Activated CD4-positive, alpha-beta memory T cell treated with anti-CD3 and anti-CD28 coated beads, Interleukin-2, amount 10 ng/mL, durations not matched to agents 7 days and 5 days (primary cell): Measurements from ENCODE around the gene CFHR5. TPM values are rescaled to one million over a fixed set of nuclear protein-coding genes. Genes with fewer than 3 reads are reported as not detected.
"Not testable (repeated sequence)": the region's sequence is repeated elsewhere in the genome, so short reads cannot be mapped to it uniquely, and the experiment has no call there.

Source experiments
- CTCF ChIA-PET: fragments of 350-600 bp; sonication (Branson Sonifier 250); formaldehyde crosslinking; loops from one replicate; lab custom pipeline; 2021; ENCODE audit warnings: antibody characterized with exemption, inconsistent platforms; lab: Charles Lee
- POLR2A ChIA-PET: fragments of 350-600 bp; sonication (Branson Sonifier 250); formaldehyde crosslinking; loops from one replicate; lab custom pipeline; 2021; ENCODE audit warnings: antibody characterized with exemption; lab: Charles Lee
- DNase-seq: peaks from one replicate; pipeline ENCODE4 v3.0.0-alpha.2; 2020
- H3K27ac Mint-ChIP-seq: one replicate; pipeline ENCODE4 v1.8.0; 2021; ENCODE audit warnings: mild to moderate bottlenecking, mixed read lengths
- H3K27me3 Mint-ChIP-seq: one replicate; pipeline ENCODE4 v1.8.0; 2021; ENCODE audit warnings: mixed read lengths
- H3K36me3 Mint-ChIP-seq: one replicate; pipeline ENCODE4 v1.8.0; 2021; ENCODE audit warnings: low read depth, mixed read lengths
- H3K4me1 Mint-ChIP-seq: one replicate; pipeline ENCODE4 v1.8.0; 2021; ENCODE audit warnings: mixed read lengths
- H3K4me3 Mint-ChIP-seq: one replicate; pipeline ENCODE4 v1.8.0; 2021; ENCODE audit warnings: mild to moderate bottlenecking, mixed read lengths
- H3K9me3 Mint-ChIP-seq: one replicate; pipeline ENCODE4 v1.8.0; 2021; ENCODE audit warnings: mixed read lengths
- total RNA-seq, 2 experiments: library from RNA; stranded (reverse); gene quantifications; one replicate each; pipeline ENCODE4 v1.2.3, GENCODE V29; 2021

Gene CFHR5
- total RNA-seq, 2 experiments from 2014 or later = not detected

GRCh38 chr1:196991919-196992651 lies 14.7 kb downstream of the CFHR5 start:
- H3K9me3 Mint-ChIP-seq, H3K4me1 Mint-ChIP-seq, DNase-seq, H3K4me3 Mint-ChIP-seq, H3K36me3 Mint-ChIP-seq, H3K27me3 Mint-ChIP-seq, POLR2A ChIA-PET, H3K27ac Mint-ChIP-seq, CTCF ChIA-PET: not testable (repeated sequence)

DNA sequence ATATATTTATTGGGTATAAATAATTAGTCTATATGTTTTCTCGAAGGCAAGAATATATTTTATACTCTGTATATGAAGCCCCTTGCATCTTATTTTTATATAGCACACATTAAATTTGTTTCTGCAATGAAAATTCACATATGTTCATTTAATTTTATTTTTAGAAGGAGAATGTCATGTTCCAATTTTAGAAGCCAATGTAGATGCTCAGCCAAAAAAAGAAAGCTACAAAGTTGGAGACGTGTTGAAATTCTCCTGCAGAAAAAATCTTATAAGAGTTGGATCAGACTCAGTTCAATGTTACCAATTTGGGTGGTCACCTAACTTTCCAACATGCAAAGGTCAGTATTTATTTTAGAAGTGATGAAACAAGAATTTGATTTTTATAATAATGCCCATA lies 16.6 kb downstream of the CFHR5 start:
- Mint-ChIP-seq H3K27ac (no peak overlapping the region), H3K9me3 (no peaks in the 10 kb centered on the region), H3K27me3 (no peaks in the 10 kb centered on the region), H3K36me3 (no peaks in the 10 kb centered on the region), H3K4me3 (no peak overlapping the region), H3K4me1 (no peaks in the 10 kb centered on the region)
- CTCF ChIA-PET = no interaction called here
- POLR2A ChIA-PET = no interaction called here
- no peak for DNase-seq

DNA sequence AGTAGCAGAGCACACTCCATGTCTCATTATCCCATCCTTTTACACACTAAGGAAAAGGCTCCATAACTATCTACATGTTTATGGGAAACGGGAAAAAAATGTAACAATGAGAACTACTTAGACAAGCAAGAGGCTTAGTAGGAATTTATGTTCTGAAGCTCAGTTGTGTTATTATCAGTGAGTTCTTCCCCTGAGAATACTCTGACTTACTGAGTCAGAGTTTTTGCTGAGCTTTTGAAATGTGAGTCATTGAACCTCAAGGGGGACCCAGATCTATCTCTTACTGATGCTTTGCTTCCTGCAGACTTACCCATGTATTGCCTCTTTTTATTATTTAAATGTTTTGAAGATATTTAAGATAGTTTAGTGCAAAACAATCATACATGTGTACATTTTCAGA lies 20.1 kb downstream of the CFHR5 start:
- Mint-ChIP-seq H3K4me1 (no peaks in the 10 kb centered on the region), H3K36me3 (no peaks in the 10 kb centered on the region), H3K27ac (no peak overlapping the region), H3K4me3 (no peak overlapping the region), H3K27me3 (no peaks in the 10 kb centered on the region), H3K9me3 (no peaks in the 10 kb centered on the region)
- POLR2A ChIA-PET = no interaction called here
- DNase-seq = no peak
- CTCF ChIA-PET = no interaction called here

DNA sequence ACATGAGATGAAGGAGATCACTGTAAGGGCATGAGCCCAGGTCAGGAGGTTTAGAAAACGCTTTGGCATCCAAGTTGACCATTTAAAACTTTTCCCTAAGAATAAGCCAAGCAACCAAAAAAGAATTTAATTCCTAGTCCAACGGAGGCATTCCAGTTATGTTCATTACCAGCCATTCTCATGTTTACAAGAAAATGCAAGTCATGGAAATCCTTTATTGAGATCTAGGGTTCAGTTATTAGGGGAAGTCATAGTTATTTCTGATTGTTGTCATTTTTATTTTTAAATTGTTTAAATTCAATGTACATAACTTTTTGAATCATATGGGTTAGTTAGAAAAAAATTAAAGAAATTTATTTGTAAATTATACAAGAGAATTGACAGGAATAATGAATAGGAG lies 24.5 kb downstream of the CFHR5 start:
- Mint-ChIP-seq H3K9me3 (no peaks in the 10 kb centered on the region), H3K4me1 (no peaks in the 10 kb centered on the region), H3K27ac (no peak overlapping the region), H3K4me3 (no peak overlapping the region), H3K36me3 (no peaks in the 10 kb centered on the region), H3K27me3 (no peaks in the 10 kb centered on the region)
- no peak for DNase-seq
- POLR2A ChIA-PET = no interaction called here
- CTCF ChIA-PET = no interaction called here

DNA sequence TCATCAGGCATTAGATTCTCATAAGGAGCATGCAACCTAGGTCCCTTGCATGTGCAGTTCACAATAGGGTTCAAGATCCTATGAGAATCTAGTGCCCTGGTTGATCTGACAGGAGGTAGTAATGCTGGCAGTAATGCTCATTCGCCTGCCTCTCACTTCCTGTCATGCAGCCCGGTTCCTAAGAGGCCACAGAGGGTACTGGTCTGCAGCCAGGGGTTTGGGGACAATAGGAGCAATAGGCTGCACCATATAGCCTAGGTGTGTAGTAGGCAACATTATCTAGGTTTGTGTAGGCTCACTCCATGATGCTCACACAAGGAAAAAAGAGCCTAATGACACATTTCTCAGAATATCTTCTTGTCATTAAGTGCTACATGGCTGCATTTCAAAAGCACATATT lies 25.8 kb downstream of the CFHR5 start:
- Mint-ChIP-seq H3K36me3 (no peaks in the 10 kb centered on the region), H3K4me3 (no peak overlapping the region), H3K27me3 (no peaks in the 10 kb centered on the region), H3K9me3 (no peaks in the 10 kb centered on the region), H3K27ac (no peak overlapping the region), H3K4me1 (no peaks in the 10 kb centered on the region)
- DNase-seq = no peak
- CTCF ChIA-PET = no interaction called here
- POLR2A ChIA-PET = no interaction called here

DNA sequence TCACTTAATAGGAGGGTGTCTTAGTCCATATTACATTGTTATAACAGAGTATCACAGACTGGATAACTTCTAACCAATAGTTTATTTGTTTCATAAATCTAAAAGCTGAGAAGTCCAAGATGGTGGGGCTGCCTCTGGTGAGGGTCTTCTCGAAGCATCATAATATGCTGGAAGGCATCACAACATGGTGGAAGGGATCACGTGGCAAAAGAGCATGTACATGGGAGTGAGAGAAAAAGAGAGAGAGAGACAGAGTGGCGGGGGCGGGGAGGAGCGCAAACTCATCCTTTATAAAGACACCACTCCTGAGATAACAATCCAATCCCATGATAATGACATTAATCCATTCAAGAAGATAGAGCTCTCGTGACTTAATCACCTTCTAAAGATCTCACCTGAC lies 31.5 kb downstream of the CFHR5 start:
- no peak overlapping the region for H3K4me3 Mint-ChIP-seq
- POLR2A ChIA-PET = no interaction called here
- no peak overlapping the region for H3K27ac Mint-ChIP-seq

GRCh38 chr1:197011614-197012013 lies 34.3 kb downstream of the CFHR5 start:
- Mint-ChIP-seq H3K27me3 (no peaks in the 10 kb centered on the region), H3K4me3 (no peak overlapping the region), H3K36me3 (no peaks in the 10 kb centered on the region), H3K4me1 (no peaks in the 10 kb centered on the region), H3K27ac (no peak overlapping the region), H3K9me3 (peaks cover 3% of the 10 kb centered on the region)
- ChIA-PET POLR2A (no interaction called here), CTCF (no interaction called here)
- DNase-seq = no peak

More for the DNA sequence above, 31.5 kb downstream of the CFHR5 start:
- no peaks in the 10 kb centered on the region for H3K27me3 Mint-ChIP-seq
- CTCF ChIA-PET = no interaction called here
- peaks cover 3% of the 10 kb centered on the region for H3K9me3 Mint-ChIP-seq
- DNase-seq = no peak
- no peaks in the 10 kb centered on the region for H3K4me1 Mint-ChIP-seq
- H3K36me3 Mint-ChIP-seq = no peaks in the 10 kb centered on the region

- CTCF ChIA-PET = interaction anchor here (1.7 kb wide), 1 partner anchor 10 kb away, joined by 4 read pairs; no protein-coding TSS in a partner anchor
- Mint-ChIP-seq H3K4me1 (no peaks in the 10 kb centered on the region), H3K27ac (no peak overlapping the region), H3K27me3 (no peaks in the 10 kb centered on the region), H3K9me3 (peaks cover 3% of the 10 kb centered on the region), H3K36me3 (no peaks in the 10 kb centered on the region), H3K4me3 (no peak overlapping the region)
- DNase-seq = no peak
- POLR2A ChIA-PET = no interaction called here
Observed at GRCh38 chr1:197013234-197013633, 35.9 kb downstream of the CFHR5 start.

GRCh38 chr1:197016751-197017150 lies 39.4 kb downstream of the CFHR5 start:
- no peaks in the 10 kb centered on the region for H3K4me1 Mint-ChIP-seq
- ChIA-PET POLR2A (no interaction called here), CTCF (no interaction called here)
- no peaks in the 10 kb centered on the region for H3K27me3 Mint-ChIP-seq
- no peak for DNase-seq
- no peak overlapping the region for H3K27ac Mint-ChIP-seq
- no peak overlapping the region for H3K4me3 Mint-ChIP-seq
- H3K9me3 Mint-ChIP-seq = peaks cover 2% of the 10 kb centered on the region
- no peaks in the 10 kb centered on the region for H3K36me3 Mint-ChIP-seq

GRCh38 chr1:197017558-197018146 lies 40.3 kb downstream of the CFHR5 start:
- ChIA-PET POLR2A (no interaction called here), CTCF (no interaction called here)
- H3K4me1 Mint-ChIP-seq = no peaks in the 10 kb centered on the region
- H3K9me3 Mint-ChIP-seq = no peaks in the 10 kb centered on the region
- H3K36me3 Mint-ChIP-seq = no peaks in the 10 kb centered on the region
- no peak overlapping the region for H3K27ac Mint-ChIP-seq
- H3K27me3 Mint-ChIP-seq = no peaks in the 10 kb centered on the region
- DNase-seq = no peak
- H3K4me3 Mint-ChIP-seq = no peak overlapping the region

DNA sequence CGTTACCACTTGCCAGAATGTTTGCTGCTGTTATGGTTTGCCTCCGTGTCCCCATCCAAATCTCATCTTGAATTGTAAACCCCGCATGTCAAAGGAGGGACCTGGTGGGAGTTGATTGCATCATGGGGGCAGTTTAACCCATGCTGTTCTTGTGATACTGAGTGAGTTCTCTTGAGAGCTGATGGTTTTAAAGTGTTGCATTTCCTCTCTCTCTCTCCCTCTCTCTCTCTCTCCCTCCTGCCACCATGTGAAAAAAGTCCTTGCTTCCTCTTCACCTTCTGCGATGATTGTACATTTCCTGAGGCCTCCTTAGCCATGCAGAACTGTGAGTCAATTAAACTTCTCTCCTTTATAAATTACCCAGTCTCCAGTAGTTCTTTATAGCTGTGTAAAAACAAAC lies 44.4 kb downstream of the CFHR5 start:
- Mint-ChIP-seq H3K4me1 (no peaks in the 10 kb centered on the region), H3K36me3 (no peaks in the 10 kb centered on the region), H3K9me3 (no peaks in the 10 kb centered on the region), H3K4me3 (no peak overlapping the region), H3K27me3 (no peaks in the 10 kb centered on the region), H3K27ac (no peak overlapping the region)
- ChIA-PET CTCF (no interaction called here), POLR2A (no interaction called here)
- DNase-seq = no peak

GRCh38 chr1:197024460-197024859 lies 47.1 kb downstream of the CFHR5 start:
- no peak for DNase-seq
- no peak overlapping the region for H3K27ac Mint-ChIP-seq

DNA sequence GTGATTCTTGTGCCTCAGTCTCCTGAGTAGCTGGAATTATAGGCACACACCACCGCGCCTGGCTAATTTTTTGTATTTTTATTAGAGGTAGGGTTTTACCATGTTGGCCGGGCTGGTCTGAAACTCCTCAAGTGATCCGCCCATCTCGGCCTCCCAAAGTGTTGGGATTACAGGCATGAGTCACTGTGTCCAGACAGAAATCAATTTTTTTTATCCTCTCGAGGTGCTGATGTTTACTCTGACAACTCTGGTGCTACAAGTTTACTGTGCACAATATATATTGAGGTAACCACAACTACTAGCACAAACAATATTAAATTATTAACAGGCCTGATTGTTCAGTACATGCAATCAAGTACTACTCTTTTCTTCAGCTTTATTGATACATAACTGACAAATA lies 50.0 kb downstream of the CFHR5 start:
- ChIA-PET POLR2A (no interaction called here), CTCF (no interaction called here)
- no peaks in the 10 kb centered on the region for H3K36me3 Mint-ChIP-seq
- no peaks in the 10 kb centered on the region for H3K9me3 Mint-ChIP-seq
- DNase-seq = no peak
- no peak overlapping the region for H3K4me3 Mint-ChIP-seq
- no peaks in the 10 kb centered on the region for H3K4me1 Mint-ChIP-seq
- H3K27ac Mint-ChIP-seq = no peak overlapping the region
- H3K27me3 Mint-ChIP-seq = no peaks in the 10 kb centered on the region

More at GRCh38 chr1:197024460-197024859, 47.1 kb downstream of the CFHR5 start:
- H3K9me3 Mint-ChIP-seq = no peaks in the 10 kb centered on the region
- H3K4me3 Mint-ChIP-seq = no peak overlapping the region
- ChIA-PET POLR2A (no interaction called here), CTCF (interaction anchor here (1.5 kb wide), 1 partner anchor 11 kb away, joined by 4 read pairs; no protein-coding TSS in a partner anchor)
- no peaks in the 10 kb centered on the region for H3K4me1 Mint-ChIP-seq
- H3K27me3 Mint-ChIP-seq = no peaks in the 10 kb centered on the region
- no peaks in the 10 kb centered on the region for H3K36me3 Mint-ChIP-seq

DNA sequence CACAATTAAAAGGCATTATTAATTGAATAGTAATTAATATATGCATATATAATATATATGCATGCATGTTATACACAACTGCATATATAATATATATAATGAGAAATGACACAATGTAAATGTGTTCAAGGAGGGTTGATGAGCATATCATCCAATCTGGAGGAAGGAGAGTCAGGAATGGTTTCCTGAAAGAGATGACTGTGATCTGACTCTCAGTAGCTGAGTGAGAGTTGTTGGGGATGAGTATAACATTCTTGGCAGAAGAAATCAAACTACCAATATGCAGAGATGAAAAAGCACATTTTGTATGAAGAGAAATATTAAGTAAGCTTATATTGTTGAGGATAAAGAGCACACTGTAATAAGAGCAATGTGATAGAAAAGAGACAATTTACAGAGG lies 52.4 kb downstream of the CFHR5 start:
- POLR2A ChIA-PET = no interaction called here
- H3K4me3 Mint-ChIP-seq = no peak overlapping the region
- H3K27me3 Mint-ChIP-seq = no peaks in the 10 kb centered on the region
- no peak for DNase-seq
- CTCF ChIA-PET = no interaction called here
- H3K4me1 Mint-ChIP-seq = no peaks in the 10 kb centered on the region
- H3K36me3 Mint-ChIP-seq = no peaks in the 10 kb centered on the region
- H3K9me3 Mint-ChIP-seq = no peaks in the 10 kb centered on the region
- no peak overlapping the region for H3K27ac Mint-ChIP-seq
